ENCODE measurements around the gene B4GALNT4. TPM values are rescaled to one million over a fixed set of nuclear protein-coding genes. Genes with fewer than 3 reads are reported as not detected.

The B4GALNT4 gene
- total and polyA plus RNA-seq, 2 of the 8 experiments (the other 6 are each of a cell fraction or from before 2014, with no cell fraction given), result 40.9 to 76.3 TPM

DNA sequence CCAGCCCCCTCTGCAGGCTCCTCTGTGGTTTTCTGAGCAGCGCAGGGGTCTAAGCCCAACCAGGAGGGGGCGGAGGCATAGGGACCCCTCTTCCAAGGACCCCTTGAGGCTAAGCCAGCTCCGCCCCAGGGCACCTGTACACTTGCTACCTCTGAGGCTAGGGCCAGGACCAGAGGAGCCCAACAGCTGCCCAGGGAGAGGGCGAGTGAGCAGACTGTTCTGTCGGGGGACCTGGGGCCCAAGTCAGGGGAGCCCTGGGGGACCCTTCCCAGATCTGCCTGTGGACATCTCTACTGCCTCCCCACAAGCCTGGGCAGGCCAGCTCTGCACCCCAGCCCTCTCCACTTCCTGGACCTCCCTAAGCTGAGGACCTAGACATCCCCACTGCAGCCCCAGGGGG lies 1.8 kb downstream of the B4GALNT4 start:
- no peak for FAIRE-seq
- Histone ChIP-seq H3K27ac (ENCODE audit: low read depth, low read length) (no peak overlapping the region), H3K4me2 (ENCODE audit: insufficient read depth in 1 of 2, low read depth in 2 of 2, low read length in 2 of 2) (peak overlapping the region in 1 of 2 experiments; percentile 85; a peak in 2 of 4 replicates)

More for the DNA sequence above, 1.8 kb downstream of the B4GALNT4 start:
- Histone ChIP-seq H3K23me2 (ENCODE audit: low read depth, low read length) (peaks cover 3% of the 10 kb centered on the region; the same call in 1 of the 2 replicates), H4K5ac (ENCODE audit: insufficient read length, low read depth, low read length) (no peak overlapping the region), H3K9me3 (ENCODE audit: insufficient read depth in 2 of 2, low read depth in 1 of 2, low read length in 1 of 2) (no peaks in the 10 kb centered on the region), H3K56ac (replicated peaks; ENCODE audit: insufficient read length, low read depth, low read length) (no peak overlapping the region), H2AK5ac (ENCODE audit: low read depth, low read length) (no peak overlapping the region), H3K4me3 (ENCODE audit: extremely low read depth in 1 of 4, insufficient read depth in 2 of 4, low read depth in 3 of 4, low read length in 4 of 4) (0 out of 8 replicates have a peak overlapping the region, but pooled peaks of 1 of the 4 experiments have one; percentile 78), H2BK5ac (ENCODE audit: low read depth, low read length) (no peak overlapping the region), H2AFZ (ENCODE audit: low read length) (no peak overlapping the region), H4K8ac (ENCODE audit: extremely low read depth, insufficient read depth, low read length) (no peak overlapping the region; the same call in none of the 2 replicates), H3K79me2 (ENCODE audit: control insufficient read depth in 1 of 2, insufficient read depth in 2 of 2, low read length in 2 of 2) (peaks cover 0 to 15% of the 10 kb centered on the region in 2 experiments; a peak in 1 of 4 replicates), H4K20me1 (replicated peaks in 1 of 2; ENCODE audit: control insufficient read depth in 1 of 2, insufficient read depth in 2 of 2, low read length in 2 of 2) (peaks cover 0 to 2% of the 10 kb centered on the region in 2 experiments), H2BK20ac (ENCODE audit: low read length) (no peak overlapping the region), H3K18ac (ENCODE audit: extremely low read depth, low read length) (no peak overlapping the region), H3K9ac (replicated peaks in 1 of 4; ENCODE audit: extremely low read depth in 1 of 4, low read depth in 3 of 4, low read length in 3 of 4) (peak overlapping the region in 1 of 4 experiments; percentile 35; a peak in 1 of 7 replicates), H2BK120ac (replicated peaks; ENCODE audit: low read depth, low read length) (no peak overlapping the region), H3K79me1 (ENCODE audit: low read depth, low read length) (peaks cover 7% of the 10 kb centered on the region), H3K14ac (ENCODE audit: insufficient read length) (no peak overlapping the region), H2BK15ac (ENCODE audit: low read length) (no peak overlapping the region), H3K36me3 (ENCODE audit: control insufficient read depth in 2 of 4, insufficient read depth in 4 of 4, low read length in 3 of 4) (peaks cover 11 to 27% (median 15%) of the 10 kb centered on the region in 4 experiments; a peak in 7 of 8 replicates), H3K27me3 (replicated peaks in 1 of 4; ENCODE audit: control insufficient read depth in 3 of 4, extremely low read depth in 1 of 4, insufficient read depth in 3 of 4, low read length in 3 of 4) (no peaks in the 10 kb centered on the region), H3K23ac (ENCODE audit: insufficient read length) (no peak overlapping the region), H4K91ac (replicated peaks; ENCODE audit: insufficient read length, low read length) (no peak overlapping the region), H2BK12ac (ENCODE audit: low read depth, low read length) (no peak overlapping the region), H3K4ac (replicated peaks; ENCODE audit: insufficient read length, low read depth, low read length) (no peak overlapping the region), H3K4me1 (replicated peaks in 1 of 4; ENCODE audit: control insufficient read depth in 3 of 4, insufficient read depth in 4 of 4, low read length in 3 of 4) (peaks cover 0 to 10% (median 5%) of the 10 kb centered on the region in 4 experiments; a peak in 6 of 7 replicates)
- TF ChIP-seq HDAC6 (IDR thresholded peaks at IDR 0.05; ENCODE audit: low read depth, low read length) (no peak), SP4 (IDR thresholded peaks at IDR 0.05; ENCODE audit: low read length) (no peak)
- TF ChIP-seq, protein P1, sequence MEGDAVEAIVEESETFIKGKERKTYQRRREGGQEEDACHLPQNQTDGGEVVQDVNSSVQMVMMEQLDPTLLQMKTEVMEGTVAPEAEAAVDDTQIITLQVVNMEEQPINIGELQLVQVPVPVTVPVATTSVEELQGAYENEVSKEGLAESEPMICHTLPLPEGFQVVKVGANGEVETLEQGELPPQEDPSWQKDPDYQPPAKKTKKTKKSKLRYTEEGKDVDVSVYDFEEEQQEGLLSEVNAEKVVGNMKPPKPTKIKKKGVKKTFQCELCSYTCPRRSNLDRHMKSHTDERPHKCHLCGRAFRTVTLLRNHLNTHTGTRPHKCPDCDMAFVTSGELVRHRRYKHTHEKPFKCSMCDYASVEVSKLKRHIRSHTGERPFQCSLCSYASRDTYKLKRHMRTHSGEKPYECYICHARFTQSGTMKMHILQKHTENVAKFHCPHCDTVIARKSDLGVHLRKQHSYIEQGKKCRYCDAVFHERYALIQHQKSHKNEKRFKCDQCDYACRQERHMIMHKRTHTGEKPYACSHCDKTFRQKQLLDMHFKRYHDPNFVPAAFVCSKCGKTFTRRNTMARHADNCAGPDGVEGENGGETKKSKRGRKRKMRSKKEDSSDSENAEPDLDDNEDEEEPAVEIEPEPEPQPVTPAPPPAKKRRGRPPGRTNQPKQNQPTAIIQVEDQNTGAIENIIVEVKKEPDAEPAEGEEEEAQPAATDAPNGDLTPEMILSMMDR (IDR thresholded peaks at IDR 0.05; ENCODE audit: control extremely low read depth in 1 of 3, insufficient read depth in 1 of 3, low read depth in 1 of 3, low read length in 3 of 3), result peak in 1 of 3 experiments; percentile 35; a peak in 2 of 4 replicates
- ChIA-PET CTCF (ENCODE audit: partially characterized antibody) (interaction anchor here (0.8 to 13.4 kb wide), 11 partner anchors 11 to 133 kb away, joined by 3 to 212 read pairs (median 4); partner anchors contain the start of genes ANO9 and PTDSS2), POLR2A (ENCODE audit: partially characterized antibody) (interaction anchor here (0.6 to 3.4 kb wide), 13 partner anchors 8 to 197 kb away, joined by 3 to 19 read pairs (median 5); no protein-coding TSS in a partner anchor)
- WGBS, 2 experiments (ENCODE audit: extremely low coverage in 1 of 2, insufficient coverage in 1 of 2, insufficient read length in 1 of 2, insufficient replicate concordance in 2 of 2, low coverage in 1 of 2, low lambda C conversion rate in 2 of 2, missing lambda C conversion rate in 1 of 2), result 80% methylated on average over 4 of the region's 5 CpGs; no CpG with 5 or more reads in 1 of the 2 experiments
- no peak for DNase-seq (ENCODE audit: low read depth in 1 of 2, low spot score in 2 of 2)

All from H1 (cell line).